Vagina (tissue), 2 donors: ENCODE data around the gene SETBP1. TPM values are rescaled to one million over a fixed set of nuclear protein-coding genes. Genes with fewer than 3 reads are reported as not detected.

Experiments
- DNase-seq, 2 donors: peaks; one replicate each; pipeline ENCODE4 v3.0.0-alpha.2; 2017; ENCODE audit errors: extremely low spot score in 2 of 2
- H3K27ac ChIP-seq: fragments of 200-600 bp; sonication (generic); one replicate; pipeline ENCODE4 v1.5.1; 2019
- H3K27me3 ChIP-seq: fragments of 200-600 bp; sonication (generic); one replicate; pipeline ENCODE4 v1.5.1; 2019
- H3K36me3 ChIP-seq, 2 donors: fragments of 200-600 bp; sonication (generic); one replicate each; pipeline ENCODE4 v1.5.1; 2017 to 2019
- H3K4me1 ChIP-seq: fragments of 200-600 bp; sonication (generic); one replicate; pipeline ENCODE4 v1.5.1; 2019
- H3K4me3 ChIP-seq, 2 donors: fragments of 200-600 bp; sonication (generic); 1 replicate in 1 of 2; 2 replicates in 1 of 2; pipeline ENCODE4 v1.5.1; 2016 to 2019
- H3K9me3 ChIP-seq: fragments of 200-600 bp; sonication (generic); one replicate; pipeline ENCODE4 v1.5.1; 2019
- POLR2A ChIP-seq, 2 donors: fragments of 450-650 bp; IDR thresholded peaks; one replicate each; pipeline ENCODE4 v1.6.1; 2017; ENCODE audit warnings: antibody characterized with exemption in 2 of 2, mild to moderate bottlenecking in 2 of 2, moderate library complexity in 2 of 2
- POLR2AphosphoS5 ChIP-seq, 2 donors: sonication (generic); formaldehyde crosslinking; IDR thresholded peaks; one replicate each; pipeline ENCODE4 v1.9.0; 2017; ENCODE audit warnings: antibody characterized with exemption in 2 of 2, mild to moderate bottlenecking in 2 of 2, low read depth in 1 of 2; ENCODE audit not compliant: insufficient read depth in 1 of 2
- intact Hi-C: fragments of 100-400 bp; cut with DNase I; formaldehyde crosslinking; loops from one replicate; pipeline ENCODE4 v1.15.1; 2023
- total RNA-seq: library from RNA; depleted of rRNA; stranded (reverse); fragments of >200 nt; gene quantifications from one replicate; pipeline ENCODE4 v1.2.3, GENCODE V29; 2016
- TF ChIP-seq, protein P1 (sequence below), 3 experiments: fragments of 450-650 bp in 2 of 3; fragments of 200-600 bp in 1 of 3; sonication (generic) in 1 of 3; IDR thresholded peaks; one replicate each; pipeline ENCODE4 v1.5.1; 2017 to 2019; ENCODE audit warnings: antibody characterized with exemption in 3 of 3, mild to moderate bottlenecking in 2 of 3, moderate library complexity in 2 of 3

Gene SETBP1
- total RNA-seq, 1 donor from 2014 or later, result 38.1 TPM

DNA sequence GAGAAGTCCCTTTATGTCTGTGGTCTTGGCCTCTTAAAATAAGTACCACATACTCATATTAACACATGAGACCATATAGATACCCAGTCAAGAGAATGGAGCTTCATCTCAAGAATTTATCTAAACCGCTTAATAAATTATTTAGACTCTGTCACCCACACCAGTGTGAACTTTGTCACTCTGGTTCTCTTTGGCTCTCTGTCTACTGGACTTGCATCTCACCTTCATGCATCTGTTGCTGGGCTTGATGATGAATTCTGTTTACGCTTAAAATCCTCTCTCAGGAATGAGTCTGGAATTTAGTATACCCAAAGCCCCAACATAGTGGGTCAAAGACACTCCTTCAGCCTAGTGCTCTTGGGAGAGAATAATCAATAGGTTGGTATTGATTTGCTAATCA is 73.9 kb downstream of the SETBP1 start:
- intact Hi-C loops, result no loop called here

GRCh38 chr18:44758861-44759631 is 78.4 kb downstream of the SETBP1 start:
- no peak for DNase-seq
- Histone ChIP-seq H3K4me1 (peaks cover 17% of the 10 kb centered on the region), H3K9me3 (no peaks in the 10 kb centered on the region), H3K36me3 (no peaks in the 10 kb centered on the region), H3K27me3 (no peaks in the 10 kb centered on the region), H3K27ac (no peak overlapping the region), H3K4me3 (no peak overlapping the region)
- intact Hi-C loops, result no loop called here
- TF ChIP-seq, protein P1, sequence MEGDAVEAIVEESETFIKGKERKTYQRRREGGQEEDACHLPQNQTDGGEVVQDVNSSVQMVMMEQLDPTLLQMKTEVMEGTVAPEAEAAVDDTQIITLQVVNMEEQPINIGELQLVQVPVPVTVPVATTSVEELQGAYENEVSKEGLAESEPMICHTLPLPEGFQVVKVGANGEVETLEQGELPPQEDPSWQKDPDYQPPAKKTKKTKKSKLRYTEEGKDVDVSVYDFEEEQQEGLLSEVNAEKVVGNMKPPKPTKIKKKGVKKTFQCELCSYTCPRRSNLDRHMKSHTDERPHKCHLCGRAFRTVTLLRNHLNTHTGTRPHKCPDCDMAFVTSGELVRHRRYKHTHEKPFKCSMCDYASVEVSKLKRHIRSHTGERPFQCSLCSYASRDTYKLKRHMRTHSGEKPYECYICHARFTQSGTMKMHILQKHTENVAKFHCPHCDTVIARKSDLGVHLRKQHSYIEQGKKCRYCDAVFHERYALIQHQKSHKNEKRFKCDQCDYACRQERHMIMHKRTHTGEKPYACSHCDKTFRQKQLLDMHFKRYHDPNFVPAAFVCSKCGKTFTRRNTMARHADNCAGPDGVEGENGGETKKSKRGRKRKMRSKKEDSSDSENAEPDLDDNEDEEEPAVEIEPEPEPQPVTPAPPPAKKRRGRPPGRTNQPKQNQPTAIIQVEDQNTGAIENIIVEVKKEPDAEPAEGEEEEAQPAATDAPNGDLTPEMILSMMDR (IDR thresholded peaks at IDR 0.05), result no peak
- no peak for TF ChIP-seq POLR2A (IDR thresholded peaks at IDR 0.05)
- no peak for TF ChIP-seq POLR2AphosphoS5 (IDR thresholded peaks at IDR 0.05; ENCODE audit: insufficient read depth in 1 of 2, low read depth in 1 of 2)

More for the DNA sequence above, 73.9 kb downstream of the SETBP1 start:
- no peaks in the 10 kb centered on the region for H3K36me3 ChIP-seq
- H3K27me3 ChIP-seq, result no peaks in the 10 kb centered on the region
- H3K4me3 ChIP-seq, result no peak overlapping the region
- TF ChIP-seq, protein P1 (IDR thresholded peaks at IDR 0.05), result no peak
- TF ChIP-seq POLR2AphosphoS5 (IDR thresholded peaks at IDR 0.05; ENCODE audit: insufficient read depth in 1 of 2, low read depth in 1 of 2), result no peak
- TF ChIP-seq POLR2A (IDR thresholded peaks at IDR 0.05), result no peak
- H3K9me3 ChIP-seq, result no peaks in the 10 kb centered on the region
- no peaks in the 10 kb centered on the region for H3K4me1 ChIP-seq
- no peak overlapping the region for H3K27ac ChIP-seq
- no peak for DNase-seq

- TF ChIP-seq, protein P1 (IDR thresholded peaks at IDR 0.05), result no peak
- TF ChIP-seq POLR2AphosphoS5 (IDR thresholded peaks at IDR 0.05; ENCODE audit: insufficient read depth in 1 of 2, low read depth in 1 of 2) (no peak), POLR2A (IDR thresholded peaks at IDR 0.05) (no peak)
- Histone ChIP-seq H3K4me3 (no peak overlapping the region), H3K9me3 (no peaks in the 10 kb centered on the region), H3K4me1 (peaks cover 20% of the 10 kb centered on the region), H3K27ac (no peak overlapping the region), H3K27me3 (no peaks in the 10 kb centered on the region), H3K36me3 (no peaks in the 10 kb centered on the region)
- intact Hi-C loops, result no loop called here
- no peak for DNase-seq
Measured at GRCh38 chr18:44759925-44760342, 79.2 kb downstream of the SETBP1 start.

DNA sequence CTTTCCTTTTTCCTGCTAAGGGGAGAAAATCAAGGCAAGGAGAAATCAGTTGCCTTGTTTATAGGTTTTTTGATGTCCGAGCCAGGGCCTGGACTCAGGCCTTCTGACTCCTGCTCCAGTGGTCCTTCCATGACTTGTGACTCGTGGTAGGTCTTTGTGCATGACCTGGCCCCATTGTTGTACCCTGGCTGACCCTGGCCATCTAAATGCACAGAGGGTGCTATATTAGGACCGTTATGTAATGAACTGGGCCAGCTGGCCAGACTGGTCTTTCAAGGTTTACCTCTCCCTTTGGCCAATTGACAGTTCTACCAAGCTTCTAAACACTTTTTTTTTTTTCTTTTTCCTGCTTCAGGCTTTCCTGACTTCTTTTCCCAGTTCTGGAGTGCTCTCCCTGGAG is 81.1 kb downstream of the SETBP1 start:
- Histone ChIP-seq H3K27ac (no peak overlapping the region), H3K27me3 (no peaks in the 10 kb centered on the region), H3K9me3 (no peaks in the 10 kb centered on the region), H3K4me3 (no peak overlapping the region), H3K4me1 (peaks cover 33% of the 10 kb centered on the region), H3K36me3 (no peaks in the 10 kb centered on the region)
- intact Hi-C loops, result no loop called here
- no peak for DNase-seq
- TF ChIP-seq POLR2A (IDR thresholded peaks at IDR 0.05), result no peak
- no peak for TF ChIP-seq POLR2AphosphoS5 (IDR thresholded peaks at IDR 0.05; ENCODE audit: insufficient read depth in 1 of 2, low read depth in 1 of 2)
- TF ChIP-seq, protein P1 (IDR thresholded peaks at IDR 0.05), result no peak

DNA sequence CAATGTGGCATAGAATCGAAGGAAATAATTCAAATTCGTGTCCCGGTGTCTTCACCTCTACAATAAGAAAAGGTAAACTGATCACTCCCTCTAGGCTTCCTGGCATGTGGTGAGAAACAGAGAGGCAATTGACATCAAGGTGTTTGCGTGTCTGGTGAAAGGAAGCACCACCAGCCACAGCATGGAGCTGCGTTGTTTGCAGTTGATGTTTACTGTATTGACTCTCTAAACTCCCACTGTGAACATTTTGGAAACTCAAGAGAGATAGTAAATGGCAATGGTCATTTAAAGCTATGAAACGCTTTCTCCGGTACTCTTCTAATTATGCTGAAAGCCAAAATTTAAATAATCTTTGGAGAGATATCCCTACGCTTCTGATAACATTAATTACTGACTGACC is 82.6 kb downstream of the SETBP1 start:
- no peak for TF ChIP-seq POLR2A (IDR thresholded peaks at IDR 0.05)
- TF ChIP-seq, protein P1 (IDR thresholded peaks at IDR 0.05), result no peak
- no peak for TF ChIP-seq POLR2AphosphoS5 (IDR thresholded peaks at IDR 0.05; ENCODE audit: insufficient read depth in 1 of 2, low read depth in 1 of 2)
- Histone ChIP-seq H3K27me3 (no peaks in the 10 kb centered on the region), H3K36me3 (no peaks in the 10 kb centered on the region), H3K4me3 (no peak overlapping the region), H3K27ac (no peak overlapping the region), H3K4me1 (peaks cover 33% of the 10 kb centered on the region), H3K9me3 (no peaks in the 10 kb centered on the region)
- DNase-seq, result no peak
- intact Hi-C loops, result no loop called here
